ENCODE data around the gene ITGA6. TPM values are rescaled to one million over a fixed set of nuclear protein-coding genes. Genes with fewer than 3 reads are reported as not detected.
A peak's percentile ranks its signal among the peaks of the same experiment; 100 is the strongest.

ITGA6 gene
- total and polyA plus RNA-seq, 2 experiments from 2014 or later, result 32.9 to 124 TPM

DNA sequence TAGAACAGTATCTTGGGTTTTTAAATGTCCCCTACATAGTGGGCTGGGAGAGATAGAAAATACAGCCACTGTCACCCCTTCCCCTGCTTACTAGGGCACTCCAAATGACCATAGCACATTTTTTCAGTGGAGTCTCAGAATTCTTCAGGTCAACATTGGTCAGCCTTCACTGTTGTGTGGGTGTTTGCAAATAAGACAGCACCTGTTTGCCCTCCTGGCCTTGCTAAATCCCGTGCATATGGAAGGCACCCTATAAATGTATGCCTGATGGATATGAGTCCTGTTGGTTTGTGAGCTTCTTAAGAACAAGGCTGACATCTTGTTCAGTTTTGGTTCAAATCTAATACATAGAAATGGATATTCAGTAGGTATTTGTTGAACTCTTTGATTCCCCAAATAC is 12.5 kb downstream of the ITGA6 start:
- Histone ChIP-seq H3K36me3 (ENCODE audit: insufficient read depth) (no peaks in the 10 kb centered on the region), H3K79me2 (replicated peaks; ENCODE audit: insufficient read depth) (peaks cover 99% of the 10 kb centered on the region), H3K9me2 (ENCODE audit: insufficient read depth) (peaks cover 11% of the 10 kb centered on the region), H3K4me1 (ENCODE audit: insufficient read depth) (peaks cover 83% of the 10 kb centered on the region), H3F3A (replicated peaks; ENCODE audit: low read depth) (no peaks in the 10 kb centered on the region), H4K20me1 (replicated peaks; ENCODE audit: insufficient read depth) (peaks cover 26% of the 10 kb centered on the region), H3K4me2 (peak overlapping the region; percentile 24; the same call in 1 of the 2 replicates), H3K4me3 (no peak overlapping the region), H3K27me3 (ENCODE audit: insufficient read depth) (no peaks in the 10 kb centered on the region), H3K27ac (ENCODE audit: low read depth) (no peak overlapping the region), H2AFZ (no peak overlapping the region)
- no peak overlapping the region for H3K4me3 Mint-ChIP-seq
- TF ChIP-seq, protein P1, sequence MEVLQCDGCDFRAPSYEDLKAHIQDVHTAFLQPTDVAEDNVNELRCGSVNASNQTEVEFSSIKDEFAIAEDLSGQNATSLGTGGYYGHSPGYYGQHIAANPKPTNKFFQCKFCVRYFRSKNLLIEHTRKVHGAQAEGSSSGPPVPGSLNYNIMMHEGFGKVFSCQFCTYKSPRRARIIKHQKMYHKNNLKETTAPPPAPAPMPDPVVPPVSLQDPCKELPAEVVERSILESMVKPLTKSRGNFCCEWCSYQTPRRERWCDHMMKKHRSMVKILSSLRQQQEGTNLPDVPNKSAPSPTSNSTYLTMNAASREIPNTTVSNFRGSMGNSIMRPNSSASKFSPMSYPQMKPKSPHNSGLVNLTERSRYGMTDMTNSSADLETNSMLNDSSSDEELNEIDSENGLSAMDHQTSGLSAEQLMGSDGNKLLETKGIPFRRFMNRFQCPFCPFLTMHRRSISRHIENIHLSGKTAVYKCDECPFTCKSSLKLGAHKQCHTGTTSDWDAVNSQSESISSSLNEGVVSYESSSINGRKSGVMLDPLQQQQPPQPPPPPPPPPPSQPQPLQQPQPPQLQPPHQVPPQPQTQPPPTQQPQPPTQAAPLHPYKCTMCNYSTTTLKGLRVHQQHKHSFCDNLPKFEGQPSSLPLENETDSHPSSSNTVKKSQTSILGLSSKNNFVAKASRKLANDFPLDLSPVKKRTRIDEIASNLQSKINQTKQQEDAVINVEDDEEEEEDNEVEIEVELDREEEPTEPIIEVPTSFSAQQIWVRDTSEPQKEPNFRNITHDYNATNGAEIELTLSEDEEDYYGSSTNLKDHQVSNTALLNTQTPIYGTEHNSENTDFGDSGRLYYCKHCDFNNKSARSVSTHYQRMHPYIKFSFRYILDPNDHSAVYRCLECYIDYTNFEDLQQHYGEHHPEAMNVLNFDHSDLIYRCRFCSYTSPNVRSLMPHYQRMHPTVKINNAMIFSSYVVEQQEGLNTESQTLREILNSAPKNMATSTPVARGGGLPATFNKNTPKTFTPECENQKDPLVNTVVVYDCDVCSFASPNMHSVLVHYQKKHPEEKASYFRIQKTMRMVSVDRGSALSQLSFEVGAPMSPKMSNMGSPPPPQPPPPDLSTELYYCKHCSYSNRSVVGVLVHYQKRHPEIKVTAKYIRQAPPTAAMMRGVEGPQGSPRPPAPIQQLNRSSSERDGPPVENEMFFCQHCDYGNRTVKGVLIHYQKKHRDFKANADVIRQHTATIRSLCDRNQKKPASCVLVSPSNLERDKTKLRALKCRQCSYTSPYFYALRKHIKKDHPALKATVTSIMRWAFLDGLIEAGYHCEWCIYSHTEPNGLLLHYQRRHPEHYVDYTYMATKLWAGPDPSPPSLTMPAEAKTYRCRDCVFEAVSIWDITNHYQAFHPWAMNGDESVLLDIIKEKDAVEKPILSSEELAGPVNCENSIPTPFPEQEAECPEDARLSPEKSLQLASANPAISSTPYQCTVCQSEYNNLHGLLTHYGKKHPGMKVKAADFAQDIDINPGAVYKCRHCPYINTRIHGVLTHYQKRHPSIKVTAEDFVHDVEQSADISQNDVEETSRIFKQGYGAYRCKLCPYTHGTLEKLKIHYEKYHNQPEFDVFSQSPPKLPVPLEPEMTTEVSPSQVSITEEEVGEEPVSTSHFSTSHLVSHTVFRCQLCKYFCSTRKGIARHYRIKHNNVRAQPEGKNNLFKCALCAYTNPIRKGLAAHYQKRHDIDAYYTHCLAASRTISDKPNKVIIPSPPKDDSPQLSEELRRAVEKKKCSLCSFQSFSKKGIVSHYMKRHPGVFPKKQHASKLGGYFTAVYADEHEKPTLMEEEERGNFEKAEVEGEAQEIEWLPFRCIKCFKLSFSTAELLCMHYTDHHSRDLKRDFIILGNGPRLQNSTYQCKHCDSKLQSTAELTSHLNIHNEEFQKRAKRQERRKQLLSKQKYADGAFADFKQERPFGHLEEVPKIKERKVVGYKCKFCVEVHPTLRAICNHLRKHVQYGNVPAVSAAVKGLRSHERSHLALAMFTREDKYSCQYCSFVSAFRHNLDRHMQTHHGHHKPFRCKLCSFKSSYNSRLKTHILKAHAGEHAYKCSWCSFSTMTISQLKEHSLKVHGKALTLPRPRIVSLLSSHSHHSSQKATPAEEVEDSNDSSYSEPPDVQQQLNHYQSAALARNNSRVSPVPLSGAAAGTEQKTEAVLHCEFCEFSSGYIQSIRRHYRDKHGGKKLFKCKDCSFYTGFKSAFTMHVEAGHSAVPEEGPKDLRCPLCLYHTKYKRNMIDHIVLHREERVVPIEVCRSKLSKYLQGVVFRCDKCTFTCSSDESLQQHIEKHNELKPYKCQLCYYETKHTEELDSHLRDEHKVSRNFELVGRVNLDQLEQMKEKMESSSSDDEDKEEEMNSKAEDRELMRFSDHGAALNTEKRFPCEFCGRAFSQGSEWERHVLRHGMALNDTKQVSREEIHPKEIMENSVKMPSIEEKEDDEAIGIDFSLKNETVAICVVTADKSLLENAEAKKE (CRISPR knock-in tag; IDR thresholded peaks at IDR 0.05), result no peak
- no peak for TF ChIP-seq POLR2AphosphoS5 (IDR thresholded peaks at IDR 0.05; ENCODE audit: low read depth)
- TF ChIP-seq EZH2 (IDR thresholded peaks at IDR 0.05; ENCODE audit: low read depth, unreplicated experiment), result no peak
- TF ChIP-seq, protein P2, sequence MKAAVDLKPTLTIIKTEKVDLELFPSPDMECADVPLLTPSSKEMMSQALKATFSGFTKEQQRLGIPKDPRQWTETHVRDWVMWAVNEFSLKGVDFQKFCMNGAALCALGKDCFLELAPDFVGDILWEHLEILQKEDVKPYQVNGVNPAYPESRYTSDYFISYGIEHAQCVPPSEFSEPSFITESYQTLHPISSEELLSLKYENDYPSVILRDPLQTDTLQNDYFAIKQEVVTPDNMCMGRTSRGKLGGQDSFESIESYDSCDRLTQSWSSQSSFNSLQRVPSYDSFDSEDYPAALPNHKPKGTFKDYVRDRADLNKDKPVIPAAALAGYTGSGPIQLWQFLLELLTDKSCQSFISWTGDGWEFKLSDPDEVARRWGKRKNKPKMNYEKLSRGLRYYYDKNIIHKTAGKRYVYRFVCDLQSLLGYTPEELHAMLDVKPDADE (IDR thresholded peaks at IDR 0.05), result no peak
- TF ChIP-seq CREB1 (CRISPR knock-in tag; IDR thresholded peaks at IDR 0.05; ENCODE audit: low read depth), result no peak
- TF ChIP-seq ZNF114 (CRISPR knock-in tag; IDR thresholded peaks at IDR 0.05), result no peak
- no peak for TF ChIP-seq EZH2phosphoT487 (IDR thresholded peaks at IDR 0.05; ENCODE audit: unreplicated experiment)
- TF ChIP-seq, protein P3, sequence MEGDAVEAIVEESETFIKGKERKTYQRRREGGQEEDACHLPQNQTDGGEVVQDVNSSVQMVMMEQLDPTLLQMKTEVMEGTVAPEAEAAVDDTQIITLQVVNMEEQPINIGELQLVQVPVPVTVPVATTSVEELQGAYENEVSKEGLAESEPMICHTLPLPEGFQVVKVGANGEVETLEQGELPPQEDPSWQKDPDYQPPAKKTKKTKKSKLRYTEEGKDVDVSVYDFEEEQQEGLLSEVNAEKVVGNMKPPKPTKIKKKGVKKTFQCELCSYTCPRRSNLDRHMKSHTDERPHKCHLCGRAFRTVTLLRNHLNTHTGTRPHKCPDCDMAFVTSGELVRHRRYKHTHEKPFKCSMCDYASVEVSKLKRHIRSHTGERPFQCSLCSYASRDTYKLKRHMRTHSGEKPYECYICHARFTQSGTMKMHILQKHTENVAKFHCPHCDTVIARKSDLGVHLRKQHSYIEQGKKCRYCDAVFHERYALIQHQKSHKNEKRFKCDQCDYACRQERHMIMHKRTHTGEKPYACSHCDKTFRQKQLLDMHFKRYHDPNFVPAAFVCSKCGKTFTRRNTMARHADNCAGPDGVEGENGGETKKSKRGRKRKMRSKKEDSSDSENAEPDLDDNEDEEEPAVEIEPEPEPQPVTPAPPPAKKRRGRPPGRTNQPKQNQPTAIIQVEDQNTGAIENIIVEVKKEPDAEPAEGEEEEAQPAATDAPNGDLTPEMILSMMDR (conservative IDR thresholded peaks at IDR 0.05; ENCODE audit: low read depth in 2 of 2), result no peak
- no peak for TF ChIP-seq JUNB (IDR thresholded peaks at IDR 0.05; ENCODE audit: unreplicated experiment)
- TF ChIP-seq NANOG (IDR thresholded peaks at IDR 0.05; ENCODE audit: borderline replicate concordance), result no peak
- TF ChIP-seq, protein P4, sequence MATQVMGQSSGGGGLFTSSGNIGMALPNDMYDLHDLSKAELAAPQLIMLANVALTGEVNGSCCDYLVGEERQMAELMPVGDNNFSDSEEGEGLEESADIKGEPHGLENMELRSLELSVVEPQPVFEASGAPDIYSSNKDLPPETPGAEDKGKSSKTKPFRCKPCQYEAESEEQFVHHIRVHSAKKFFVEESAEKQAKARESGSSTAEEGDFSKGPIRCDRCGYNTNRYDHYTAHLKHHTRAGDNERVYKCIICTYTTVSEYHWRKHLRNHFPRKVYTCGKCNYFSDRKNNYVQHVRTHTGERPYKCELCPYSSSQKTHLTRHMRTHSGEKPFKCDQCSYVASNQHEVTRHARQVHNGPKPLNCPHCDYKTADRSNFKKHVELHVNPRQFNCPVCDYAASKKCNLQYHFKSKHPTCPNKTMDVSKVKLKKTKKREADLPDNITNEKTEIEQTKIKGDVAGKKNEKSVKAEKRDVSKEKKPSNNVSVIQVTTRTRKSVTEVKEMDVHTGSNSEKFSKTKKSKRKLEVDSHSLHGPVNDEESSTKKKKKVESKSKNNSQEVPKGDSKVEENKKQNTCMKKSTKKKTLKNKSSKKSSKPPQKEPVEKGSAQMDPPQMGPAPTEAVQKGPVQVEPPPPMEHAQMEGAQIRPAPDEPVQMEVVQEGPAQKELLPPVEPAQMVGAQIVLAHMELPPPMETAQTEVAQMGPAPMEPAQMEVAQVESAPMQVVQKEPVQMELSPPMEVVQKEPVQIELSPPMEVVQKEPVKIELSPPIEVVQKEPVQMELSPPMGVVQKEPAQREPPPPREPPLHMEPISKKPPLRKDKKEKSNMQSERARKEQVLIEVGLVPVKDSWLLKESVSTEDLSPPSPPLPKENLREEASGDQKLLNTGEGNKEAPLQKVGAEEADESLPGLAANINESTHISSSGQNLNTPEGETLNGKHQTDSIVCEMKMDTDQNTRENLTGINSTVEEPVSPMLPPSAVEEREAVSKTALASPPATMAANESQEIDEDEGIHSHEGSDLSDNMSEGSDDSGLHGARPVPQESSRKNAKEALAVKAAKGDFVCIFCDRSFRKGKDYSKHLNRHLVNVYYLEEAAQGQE (IDR thresholded peaks at IDR 0.05; ENCODE audit: unreplicated experiment), result no peak
- no peak for TF ChIP-seq ZNF331 (CRISPR knock-in tag; IDR thresholded peaks at IDR 0.05; ENCODE audit: low read depth)
- no peak for TF ChIP-seq STAT1 (IDR thresholded peaks at IDR 0.05; ENCODE audit: unreplicated experiment)
- H3K36me3 Mint-ChIP-seq (ENCODE audit: low read depth), result peaks cover 10% of the 10 kb centered on the region; the same call in 1 of the 3 replicates
- no peak for DNase-seq (ENCODE audit: low spot score)
- ATAC-seq, result no peak
- no peaks in the 10 kb centered on the region for H3K9me3 Mint-ChIP-seq
- no peak overlapping the region for H3K27ac Mint-ChIP-seq
- no peaks in the 10 kb centered on the region for H3K27me3 Mint-ChIP-seq (ENCODE audit: insufficient read depth, low read depth, poor library complexity)
- H3K4me1 Mint-ChIP-seq, result peaks cover 55% of the 10 kb centered on the region

Data from GM23338 (cell line).